IPS-15b (cell line): Measurements from ENCODE around the gene IFNLR1.
"Not testable (repeated sequence)": the region's sequence is repeated elsewhere in the genome, so short reads cannot be mapped to it uniquely, and the experiment has no call there.

Source experiments
- H3K27me3 ChIP-seq: one replicate; pipeline ENCODE4 v1.6.1; 2013; ENCODE audit warnings: low read length; ENCODE audit not compliant: control insufficient read depth, insufficient read depth
- H3K36me3 ChIP-seq: one replicate; pipeline ENCODE4 v1.6.1; 2013; ENCODE audit warnings: low read length; ENCODE audit not compliant: control insufficient read depth, insufficient read depth
- H3K4me1 ChIP-seq: one replicate; pipeline ENCODE4 v1.6.1; 2013; ENCODE audit warnings: mild to moderate bottlenecking, low read length; ENCODE audit not compliant: control insufficient read depth, insufficient read depth
- H3K4me3 ChIP-seq: one replicate; pipeline ENCODE4 v1.5.1; 2013; ENCODE audit warnings: low read depth, low read length
- H3K9ac ChIP-seq: one replicate; pipeline ENCODE4 v1.6.1; 2013; ENCODE audit warnings: low read depth, mild to moderate bottlenecking, low read length
- H3K9me3 ChIP-seq: one replicate; pipeline ENCODE4 v1.6.1; 2013; ENCODE audit warnings: mild to moderate bottlenecking, low read length; ENCODE audit not compliant: control insufficient read depth, insufficient read depth

IFNLR1 gene

GRCh38 chr1:24216276-24217074 lies 29.4 kb upstream of the IFNLR1 start:
- no peak overlapping the region for H3K9ac ChIP-seq
- H3K9me3 ChIP-seq, result no peaks in the 10 kb centered on the region
- no peak overlapping the region for H3K4me3 ChIP-seq
- no peaks in the 10 kb centered on the region for H3K4me1 ChIP-seq
- H3K27me3 ChIP-seq, result no peaks in the 10 kb centered on the region
- H3K36me3 ChIP-seq, result no peaks in the 10 kb centered on the region

GRCh38 chr1:24215226-24215814 lies 28.2 kb upstream of the IFNLR1 start:
- Histone ChIP-seq H3K9me3 (no peaks in the 10 kb centered on the region), H3K36me3 (no peaks in the 10 kb centered on the region), H3K9ac (no peak overlapping the region), H3K4me1 (no peaks in the 10 kb centered on the region), H3K4me3 (no peak overlapping the region), H3K27me3 (no peaks in the 10 kb centered on the region)

- Histone ChIP-seq H3K9ac (no peak overlapping the region), H3K36me3 (no peaks in the 10 kb centered on the region), H3K9me3 (no peaks in the 10 kb centered on the region), H3K4me1 (no peaks in the 10 kb centered on the region), H3K4me3 (no peak overlapping the region), H3K27me3 (no peaks in the 10 kb centered on the region)
These were observed 25.3 kb upstream of the IFNLR1 start for GRCh38 chr1:24212376-24212775.

GRCh38 chr1:24210195-24210627 lies 23.1 kb upstream of the IFNLR1 start:
- Histone ChIP-seq H3K4me1 (peaks cover 5% of the 10 kb centered on the region), H3K36me3 (no peaks in the 10 kb centered on the region), H3K27me3 (no peaks in the 10 kb centered on the region), H3K9me3 (no peaks in the 10 kb centered on the region), H3K9ac (no peak overlapping the region), H3K4me3 (no peak overlapping the region)

- Histone ChIP-seq H3K4me1 (peaks cover 5% of the 10 kb centered on the region), H3K27me3 (no peaks in the 10 kb centered on the region), H3K9ac (no peak overlapping the region), H3K4me3 (no peak overlapping the region), H3K9me3 (no peaks in the 10 kb centered on the region), H3K36me3 (no peaks in the 10 kb centered on the region)
These were observed 22.0 kb upstream of the IFNLR1 start for GRCh38 chr1:24209097-24209496.

GRCh38 chr1:24207709-24208108 lies 20.6 kb upstream of the IFNLR1 start:
- no peak overlapping the region for H3K9ac ChIP-seq
- H3K27me3 ChIP-seq, result no peaks in the 10 kb centered on the region
- no peaks in the 10 kb centered on the region for H3K9me3 ChIP-seq
- peaks cover 5% of the 10 kb centered on the region for H3K4me1 ChIP-seq
- H3K4me3 ChIP-seq, result no peak overlapping the region
- H3K36me3 ChIP-seq, result no peaks in the 10 kb centered on the region

- H3K4me3 ChIP-seq, H3K36me3 ChIP-seq, H3K9ac ChIP-seq, H3K9me3 ChIP-seq, H3K4me1 ChIP-seq, H3K27me3 ChIP-seq: not testable (repeated sequence)
These were observed 20.3 kb upstream of the IFNLR1 start for GRCh38 chr1:24207395-24207687.

GRCh38 chr1:24206516-24207394 lies 19.7 kb upstream of the IFNLR1 start:
- Histone ChIP-seq H3K9ac (no peak overlapping the region), H3K36me3 (no peaks in the 10 kb centered on the region), H3K4me1 (peaks cover 5% of the 10 kb centered on the region), H3K9me3 (no peaks in the 10 kb centered on the region), H3K4me3 (no peak overlapping the region), H3K27me3 (no peaks in the 10 kb centered on the region)

GRCh38 chr1:24206083-24206464 lies 19.0 kb upstream of the IFNLR1 start:
- Histone ChIP-seq H3K9ac (no peak overlapping the region), H3K36me3 (no peaks in the 10 kb centered on the region), H3K4me3 (no peak overlapping the region), H3K4me1 (peaks cover 5% of the 10 kb centered on the region), H3K9me3 (no peaks in the 10 kb centered on the region), H3K27me3 (no peaks in the 10 kb centered on the region)

GRCh38 chr1:24205345-24206082 lies 18.4 kb upstream of the IFNLR1 start:
- H3K4me1 ChIP-seq, result peaks cover 5% of the 10 kb centered on the region
- H3K36me3 ChIP-seq, result no peaks in the 10 kb centered on the region
- no peaks in the 10 kb centered on the region for H3K9me3 ChIP-seq
- H3K4me3 ChIP-seq, result no peak overlapping the region
- H3K9ac ChIP-seq, result no peak overlapping the region
- H3K27me3 ChIP-seq, result no peaks in the 10 kb centered on the region

- Histone ChIP-seq H3K4me1 (peaks cover 5% of the 10 kb centered on the region), H3K36me3 (no peaks in the 10 kb centered on the region), H3K4me3 (no peak overlapping the region), H3K27me3 (no peaks in the 10 kb centered on the region), H3K9me3 (no peaks in the 10 kb centered on the region), H3K9ac (no peak overlapping the region)
These were observed 17.0 kb upstream of the IFNLR1 start for GRCh38 chr1:24204116-24204515.
